K562 (cell line): ENCODE data around the gene HMGCL. TPM values are rescaled to one million over a fixed set of nuclear protein-coding genes. Genes with fewer than 3 reads are reported as not detected.
A peak's percentile ranks its signal among the peaks of the same experiment; 100 is the strongest.

ENCODE experiments used
- ARID1B ChIP-seq: fragments of 450-650 bp; IDR thresholded peaks from 2 replicates; pipeline ENCODE4 v1.6.1; 2016; ENCODE audit warnings: antibody characterized with exemption, mild to moderate bottlenecking, inconsistent platforms
- BCOR ChIP-seq: fragments of 450-650 bp; IDR thresholded peaks from 2 replicates; pipeline ENCODE4 v1.6.1; 2016
- CBFA2T2 ChIP-seq: fragments of 450-650 bp; conservative IDR thresholded peaks from 2 replicates; pipeline ENCODE4 v1.6.1; 2017; ENCODE audit warnings: mild to moderate bottlenecking
- CC2D1A ChIP-seq: fragments of 450-650 bp; IDR thresholded peaks from 2 replicates; pipeline ENCODE4 v1.6.1; 2017; ENCODE audit warnings: mild to moderate bottlenecking
- CREB3 ChIP-seq: fragments of 450-650 bp; conservative IDR thresholded peaks from 2 replicates; pipeline ENCODE4 v1.6.1; 2016; ENCODE audit warnings: missing genetic modification characterization, low read depth, mild to moderate bottlenecking, missing compliant biosample characterization, moderate library complexity
- DIDO1 ChIP-seq: fragments of 450-650 bp; IDR thresholded peaks from 2 replicates; pipeline ENCODE4 v1.6.1; 2016; ENCODE audit warnings: low read depth, missing biosample characterization, missing genetic modification characterization
- EP300 ChIP-seq: IDR thresholded peaks from 2 replicates; pipeline ENCODE4 v1.6.1; 2012; ENCODE audit warnings: low read length, improper control_type of control experiment
- ETV1 ChIP-seq: fragments of 450-650 bp; conservative IDR thresholded peaks from 2 replicates; pipeline ENCODE4 v1.6.1; 2016; ENCODE audit warnings: missing genetic modification characterization, control low read depth, low read depth, missing compliant biosample characterization
- FOXK1 ChIP-seq: sonication (generic); formaldehyde crosslinking; IDR thresholded peaks from 2 replicates; pipeline ENCODE4 v1.8.0; 2022; ENCODE audit warnings: missing genetic modification reagents, mild to moderate bottlenecking, borderline replicate concordance
- HDAC1 ChIP-seq, 2 experiments: fragments of 450-650 bp; IDR thresholded peaks; 2 replicates each; pipeline ENCODE4 v1.6.1; 2016 to 2017; ENCODE audit warnings: inconsistent platforms in 1 of 2, mild to moderate bottlenecking in 1 of 2, moderate library complexity in 1 of 2
- HDAC6 ChIP-seq: IDR thresholded peaks from 2 replicates; pipeline ENCODE4 v1.6.1; 2012; ENCODE audit warnings: low read depth, mild to moderate bottlenecking, control low read depth, inconsistent platforms, low read length, moderate library complexity
- HMG20B ChIP-seq: fragments of 250-450 bp; sonication (Bioruptor Pico); IDR thresholded peaks from 2 replicates; pipeline ENCODE4 v1.5.0; 2021; ENCODE audit warnings: mild to moderate bottlenecking
- MYBL2 ChIP-seq, 2 experiments: fragments of 450-650 bp in 1 of 2; sonication (generic) in 1 of 2; formaldehyde crosslinking in 1 of 2; IDR thresholded peaks; 2 replicates each; pipeline versions ENCODE4 v1.6.1 to v1.8.1; 2017 to 2022; ENCODE audit warnings: borderline replicate concordance in 1 of 2, inconsistent platforms in 1 of 2, low read depth in 1 of 2, mild to moderate bottlenecking in 1 of 2, missing genetic modification reagents in 1 of 2, moderate library complexity in 1 of 2
- NCOA2 ChIP-seq, 2 experiments: fragments of 450-650 bp; IDR thresholded peaks; 2 replicates each; pipeline ENCODE4 v1.6.1; 2018; ENCODE audit warnings: mild to moderate bottlenecking in 2 of 2, moderate library complexity in 1 of 2; ENCODE audit not compliant: partially characterized antibody in 2 of 2
- POLR2AphosphoS2 ChIP-seq: IDR thresholded peaks from 2 replicates; pipeline ENCODE4 v1.6.1; 2012; ENCODE audit warnings: low read length, improper control_type of control experiment
- POLR2H ChIP-seq: IDR thresholded peaks from 2 replicates; pipeline ENCODE4 v1.6.1; 2016; ENCODE audit warnings: missing genetic modification characterization, low read depth, mild to moderate bottlenecking, control low read depth, missing compliant biosample characterization, moderate library complexity
- RCOR1 ChIP-seq, 2 experiments: IDR thresholded peaks; 2 replicates each; pipeline ENCODE4 v1.6.1; 2012; ENCODE audit warnings: low read depth in 2 of 2, low read length in 2 of 2, borderline replicate concordance in 1 of 2, improper control_type of control experiment in 1 of 2
- RFX5 ChIP-seq: IDR thresholded peaks from 2 replicates; pipeline ENCODE4 v1.6.1; 2011; ENCODE audit warnings: low read depth, mild to moderate bottlenecking, improper control_type of control experiment, low read length
- SIN3A ChIP-seq, 2 experiments: fragments of 150-350 bp in 1 of 2; IDR thresholded peaks; 2 replicates each; pipeline ENCODE4 v1.6.1; 2011 to 2016; ENCODE audit warnings: borderline replicate concordance in 2 of 2, low read depth in 2 of 2, low read length in 2 of 2, mild to moderate bottlenecking in 2 of 2, moderate library complexity in 2 of 2; ENCODE audit not compliant: control insufficient read depth in 1 of 2
- SIN3B ChIP-seq: fragments of 450-650 bp; IDR thresholded peaks from 2 replicates; pipeline ENCODE4 v1.6.1; 2017; ENCODE audit warnings: low read depth, mild to moderate bottlenecking, moderate library complexity
- SRSF3 ChIP-seq: fragments of 200-400 bp; formaldehyde crosslinking; IDR thresholded peaks from 2 replicates; pipeline ENCODE4 v1.6.1; 2016; ENCODE audit warnings: mild to moderate bottlenecking, low read length, moderate library complexity; ENCODE audit not compliant: insufficient read depth
- TCF7L2 ChIP-seq: fragments of 150-350 bp; IDR thresholded peaks from 2 replicates; pipeline ENCODE4 v1.6.1; 2016; ENCODE audit warnings: low read depth, mild to moderate bottlenecking, low read length, moderate library complexity
- ZNF174 ChIP-seq: fragments of 250-450 bp; sonication (Bioruptor Pico); IDR thresholded peaks from 2 replicates; pipeline ENCODE4 v1.4.0; 2020; ENCODE audit warnings: mild to moderate bottlenecking
- ZNF583 ChIP-seq: fragments of 250-450 bp; sonication (Bioruptor Pico); IDR thresholded peaks from 2 replicates; pipeline ENCODE4 v1.4.0; 2020
- ZNF644 ChIP-seq: fragments of 200-800 bp; sonication (Bioruptor generic); IDR thresholded peaks from 2 replicates; pipeline ENCODE4 v1.6.1; 2016; ENCODE audit warnings: low read depth, missing genetic modification characterization, missing compliant biosample characterization
- ZNF76 ChIP-seq: fragments of 250-450 bp; sonication (Bioruptor Pico); IDR thresholded peaks from 2 replicates; pipeline ENCODE4 v1.4.0; 2020; ENCODE audit warnings: mild to moderate bottlenecking, moderate library complexity, borderline replicate concordance
- polyA plus RNA-seq, 8 experiments: library from polyadenylated mRNA; depleted of rRNA in 4 of 8; stranded (reverse) in 5 of 8; unstranded in 3 of 8; fragments of >200 nt; fragmentation: Nextera tagmentation in 2 of 8; fragmentation: Illumina TruSeq in 1 of 8; extraction: Ambion mirVana in 2 of 8; extraction: Trizol in 1 of 8; gene quantifications; 2 replicates each; pipeline versions ENCODE4 v1.2.1 to v1.2.3, GENCODE V29; 2011 to 2014; ENCODE audit warnings: inconsistent platforms in 1 of 8, missing spikeins in 1 of 8
- total RNA-seq, 7 experiments: library from RNA; depleted of rRNA in 6 of 7; stranded (reverse); fragments of >200 nt in 6 of 7; fragmentation: Illumina TruSeq in 2 of 7; extraction: Trizol in 2 of 7; gene quantifications; 2 replicates each; pipeline versions ENCODE4 v1.2.1 to v1.2.3, GENCODE V29; 2011 to 2021; ENCODE audit warnings: low replicate concordance in 1 of 7
- TF ChIP-seq, protein P1 (sequence below): fragments of 200-400 bp; formaldehyde crosslinking; IDR thresholded peaks from 2 replicates; pipeline ENCODE4 v1.6.1; 2017; ENCODE audit warnings: mild to moderate bottlenecking, low read depth, low read length, moderate library complexity
- TF ChIP-seq, protein P2 (sequence below): sonication (generic); formaldehyde crosslinking; IDR thresholded peaks from 2 replicates; pipeline ENCODE4 v1.9.0; 2022; ENCODE audit warnings: mild to moderate bottlenecking, missing genetic modification reagents

Gene HMGCL
- total and polyA plus RNA-seq, 9 of the 15 experiments (the other 6 are each of a cell fraction or from before 2014, with no cell fraction given): 18.0 to 82.2 (median 24.2) TPM

- TF ChIP-seq HDAC6 (no peak), TCF7L2 (peak; percentile 80), BCOR (0 out of 2 replicates have a peak, but pooled peaks have one; percentile 47), SIN3A (IDR thresholded peaks at IDR 0.05; ENCODE audit: borderline replicate concordance in 2 of 2, control insufficient read depth in 1 of 2, low read depth in 2 of 2, low read length in 2 of 2) (no peak), RCOR1 (IDR thresholded peaks at IDR 0.05; ENCODE audit: borderline replicate concordance in 1 of 2, low read depth in 2 of 2, low read length in 2 of 2) (peak in 1 of 2 experiments; percentile 69; a peak in 1 of 4 replicates), NCOA2 (IDR thresholded peaks at IDR 0.05; ENCODE audit: partially characterized antibody in 2 of 2) (no peak), ZNF76 (CRISPR knock-in tag) (no peak), ZNF174 (no peak), SRSF3 (no peak), CC2D1A (0 out of 2 replicates have a peak, but pooled peaks have one; percentile 68), CBFA2T2 (0 out of 2 replicates have a peak, but pooled peaks have one; percentile 3), ZNF644 (tag) (no peak), POLR2H (tag) (no peak), CREB3 (tag) (no peak), FOXK1 (CRISPR knock-in tag) (no peak), MYBL2 (IDR thresholded peaks at IDR 0.05; ENCODE audit: low read depth) (no peak), MYBL2 (CRISPR knock-in tag; IDR thresholded peaks at IDR 0.05; ENCODE audit: borderline replicate concordance) (no peak), POLR2AphosphoS2 (no peak), HMG20B (CRISPR knock-in tag) (no peak), ZNF583 (CRISPR knock-in tag) (no peak), DIDO1 (tag) (no peak), EP300 (0 out of 2 replicates have a peak, but pooled peaks have one; percentile 8), HDAC1 (IDR thresholded peaks at IDR 0.05) (no peak), SIN3B (no peak), RFX5 (no peak), ARID1B (no peak), ETV1 (no peak)
- TF ChIP-seq, protein P1, sequence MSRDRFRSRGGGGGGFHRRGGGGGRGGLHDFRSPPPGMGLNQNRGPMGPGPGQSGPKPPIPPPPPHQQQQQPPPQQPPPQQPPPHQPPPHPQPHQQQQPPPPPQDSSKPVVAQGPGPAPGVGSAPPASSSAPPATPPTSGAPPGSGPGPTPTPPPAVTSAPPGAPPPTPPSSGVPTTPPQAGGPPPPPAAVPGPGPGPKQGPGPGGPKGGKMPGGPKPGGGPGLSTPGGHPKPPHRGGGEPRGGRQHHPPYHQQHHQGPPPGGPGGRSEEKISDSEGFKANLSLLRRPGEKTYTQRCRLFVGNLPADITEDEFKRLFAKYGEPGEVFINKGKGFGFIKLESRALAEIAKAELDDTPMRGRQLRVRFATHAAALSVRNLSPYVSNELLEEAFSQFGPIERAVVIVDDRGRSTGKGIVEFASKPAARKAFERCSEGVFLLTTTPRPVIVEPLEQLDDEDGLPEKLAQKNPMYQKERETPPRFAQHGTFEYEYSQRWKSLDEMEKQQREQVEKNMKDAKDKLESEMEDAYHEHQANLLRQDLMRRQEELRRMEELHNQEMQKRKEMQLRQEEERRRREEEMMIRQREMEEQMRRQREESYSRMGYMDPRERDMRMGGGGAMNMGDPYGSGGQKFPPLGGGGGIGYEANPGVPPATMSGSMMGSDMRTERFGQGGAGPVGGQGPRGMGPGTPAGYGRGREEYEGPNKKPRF: no peak
- TF ChIP-seq, protein P2, sequence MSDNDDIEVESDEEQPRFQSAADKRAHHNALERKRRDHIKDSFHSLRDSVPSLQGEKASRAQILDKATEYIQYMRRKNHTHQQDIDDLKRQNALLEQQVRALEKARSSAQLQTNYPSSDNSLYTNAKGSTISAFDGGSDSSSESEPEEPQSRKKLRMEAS: peak; percentile 48
These were observed 15.5 kb downstream of the HMGCL start (continued) for GRCh38 chr1:23809751-23810171.
